ENCODE measurements around the gene CYP2W1.

CYP2W1 gene

DNA sequence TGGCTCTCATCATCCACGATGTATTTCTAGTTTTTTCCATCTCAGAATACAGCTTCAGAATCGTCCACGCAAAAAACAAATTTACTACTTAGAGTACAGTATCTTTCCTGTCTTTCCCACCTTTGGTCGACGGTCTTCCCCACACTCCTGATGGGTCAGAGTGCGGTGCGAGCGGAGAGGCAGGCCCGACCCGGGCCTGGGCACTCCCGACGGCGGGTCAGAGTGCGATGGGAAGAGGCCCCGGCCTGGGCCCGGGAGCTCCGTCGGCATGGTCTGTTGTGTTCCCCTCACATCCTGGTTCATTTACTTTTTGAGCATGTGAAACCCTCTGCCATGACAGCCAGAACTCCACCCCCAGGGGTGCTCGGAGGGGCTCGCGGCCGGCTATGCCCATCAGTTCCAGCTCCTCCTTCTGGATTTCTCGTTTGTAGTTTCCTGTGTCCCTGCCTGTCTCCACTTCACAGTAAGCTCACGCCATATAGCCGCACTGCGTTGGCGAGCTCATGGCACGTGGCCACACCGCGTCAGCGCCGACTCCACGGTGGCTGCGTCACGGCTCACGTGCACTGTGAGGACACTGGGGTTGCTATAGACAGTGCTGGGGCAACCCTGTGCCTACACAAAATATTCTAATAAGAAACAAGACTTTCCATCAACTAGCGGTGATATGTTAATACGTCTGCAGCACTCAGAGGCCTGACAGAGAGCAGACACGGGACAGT is 15.5 kb upstream of the CYP2W1 start:
- H3K4me1 Mint-ChIP-seq = peaks cover 28% of the 10 kb centered on the region
- H3K36me3 Mint-ChIP-seq (ENCODE audit: low read depth) = peaks cover 29% of the 10 kb centered on the region
- TF ChIP-seq, protein P1, sequence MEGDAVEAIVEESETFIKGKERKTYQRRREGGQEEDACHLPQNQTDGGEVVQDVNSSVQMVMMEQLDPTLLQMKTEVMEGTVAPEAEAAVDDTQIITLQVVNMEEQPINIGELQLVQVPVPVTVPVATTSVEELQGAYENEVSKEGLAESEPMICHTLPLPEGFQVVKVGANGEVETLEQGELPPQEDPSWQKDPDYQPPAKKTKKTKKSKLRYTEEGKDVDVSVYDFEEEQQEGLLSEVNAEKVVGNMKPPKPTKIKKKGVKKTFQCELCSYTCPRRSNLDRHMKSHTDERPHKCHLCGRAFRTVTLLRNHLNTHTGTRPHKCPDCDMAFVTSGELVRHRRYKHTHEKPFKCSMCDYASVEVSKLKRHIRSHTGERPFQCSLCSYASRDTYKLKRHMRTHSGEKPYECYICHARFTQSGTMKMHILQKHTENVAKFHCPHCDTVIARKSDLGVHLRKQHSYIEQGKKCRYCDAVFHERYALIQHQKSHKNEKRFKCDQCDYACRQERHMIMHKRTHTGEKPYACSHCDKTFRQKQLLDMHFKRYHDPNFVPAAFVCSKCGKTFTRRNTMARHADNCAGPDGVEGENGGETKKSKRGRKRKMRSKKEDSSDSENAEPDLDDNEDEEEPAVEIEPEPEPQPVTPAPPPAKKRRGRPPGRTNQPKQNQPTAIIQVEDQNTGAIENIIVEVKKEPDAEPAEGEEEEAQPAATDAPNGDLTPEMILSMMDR (IDR thresholded peaks at IDR 0.05; ENCODE audit: unreplicated experiment in 3 of 3) = no peak
- H3K9me3 Mint-ChIP-seq = no peaks in the 10 kb centered on the region
- no peaks in the 10 kb centered on the region for H3K27me3 Mint-ChIP-seq (ENCODE audit: low read depth)
- no peak overlapping the region for H3K27ac Mint-ChIP-seq
- peak overlapping the region in 1 of 3 experiments; percentile 22 for H3K4me3 Mint-ChIP-seq

GRCh38 chr7:968205-969105 is 14.5 kb upstream of the CYP2W1 start:
- H3K9me3 Mint-ChIP-seq = no peaks in the 10 kb centered on the region
- H3K27ac Mint-ChIP-seq = no peak overlapping the region
- H3K27me3 Mint-ChIP-seq (ENCODE audit: low read depth) = no peaks in the 10 kb centered on the region
- peaks cover 28% of the 10 kb centered on the region for H3K4me1 Mint-ChIP-seq
- no peak overlapping the region for H3K4me3 Mint-ChIP-seq
- TF ChIP-seq, protein P1 (IDR thresholded peaks at IDR 0.05; ENCODE audit: unreplicated experiment in 3 of 3) = no peak
- peaks cover 33% of the 10 kb centered on the region for H3K36me3 Mint-ChIP-seq (ENCODE audit: low read depth)

DNA sequence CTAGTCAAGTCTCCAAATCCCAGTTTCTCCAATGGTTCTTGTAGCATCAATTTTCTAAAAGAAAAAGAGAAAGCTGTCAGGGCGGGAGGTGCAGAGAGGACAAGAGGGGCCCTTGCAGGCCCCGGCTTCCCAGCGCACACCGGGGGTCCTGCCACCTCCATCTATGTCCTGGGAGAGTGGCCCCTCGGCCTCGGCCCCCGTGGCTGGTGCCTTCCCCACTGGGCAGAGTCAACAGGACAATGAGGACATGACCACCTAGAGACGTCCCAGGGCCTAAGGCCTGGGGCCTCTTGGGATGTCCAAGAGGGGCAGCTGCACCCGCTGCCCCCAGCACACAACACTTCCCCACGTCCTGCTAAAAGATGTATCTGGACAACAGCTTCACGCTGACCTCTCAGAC is 13.6 kb upstream of the CYP2W1 start:
- Mint-ChIP-seq H3K4me1 (peaks cover 28% of the 10 kb centered on the region), H3K27ac (no peak overlapping the region), H3K9me3 (no peaks in the 10 kb centered on the region), H3K4me3 (no peak overlapping the region), H3K36me3 (ENCODE audit: low read depth) (peaks cover 33% of the 10 kb centered on the region), H3K27me3 (ENCODE audit: low read depth) (no peaks in the 10 kb centered on the region)
- TF ChIP-seq, protein P1 (IDR thresholded peaks at IDR 0.05; ENCODE audit: unreplicated experiment in 3 of 3) = no peak

- TF ChIP-seq, protein P1 (IDR thresholded peaks at IDR 0.05; ENCODE audit: unreplicated experiment in 3 of 3) = no peak
Observed at GRCh38 chr7:970744-971143, 12.2 kb upstream of the CYP2W1 start.

DNA sequence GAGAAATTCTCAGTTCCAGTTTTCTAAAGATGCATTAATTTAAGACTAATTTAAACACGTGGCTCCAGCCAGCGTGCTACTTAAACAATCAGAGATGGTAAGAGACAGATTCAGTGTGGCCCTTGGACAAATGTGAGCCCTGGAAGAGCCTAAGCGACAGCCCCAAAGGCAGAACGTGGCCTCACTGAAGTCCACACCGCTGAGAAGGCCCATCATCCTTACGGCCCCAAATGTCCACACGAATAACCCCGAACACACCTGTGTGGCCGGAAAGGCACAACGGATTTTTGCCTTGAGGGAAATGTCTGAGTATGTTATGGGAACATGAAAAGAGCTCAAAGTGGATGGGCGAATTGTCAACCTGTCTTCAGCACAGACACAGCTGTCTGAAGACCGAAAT is 10.9 kb upstream of the CYP2W1 start:
- Mint-ChIP-seq H3K27me3 (ENCODE audit: low read depth) (no peaks in the 10 kb centered on the region), H3K4me1 (peaks cover 13% of the 10 kb centered on the region), H3K36me3 (ENCODE audit: low read depth) (peaks cover 32% of the 10 kb centered on the region), H3K9me3 (no peaks in the 10 kb centered on the region), H3K4me3 (peak overlapping the region; percentile 15 to 69 (median 69)), H3K27ac (no peak overlapping the region)
- TF ChIP-seq, protein P1 (IDR thresholded peaks at IDR 0.05; ENCODE audit: unreplicated experiment in 3 of 3) = no peak

More at GRCh38 chr7:970744-971143, 12.2 kb upstream of the CYP2W1 start:
- no peak overlapping the region for H3K27ac Mint-ChIP-seq
- H3K4me3 Mint-ChIP-seq = peak overlapping the region; percentile 43 to 75 (median 58)
- no peaks in the 10 kb centered on the region for H3K27me3 Mint-ChIP-seq (ENCODE audit: low read depth)
- H3K9me3 Mint-ChIP-seq = no peaks in the 10 kb centered on the region
- H3K4me1 Mint-ChIP-seq = peaks cover 19% of the 10 kb centered on the region
- peaks cover 33% of the 10 kb centered on the region for H3K36me3 Mint-ChIP-seq (ENCODE audit: low read depth)

Data from nephron (organoid).